HG03432 (cell line): ENCODE results near the gene TMX1.
"Not testable (repeated sequence)": the region's sequence is repeated elsewhere in the genome, so short reads cannot be mapped to it uniquely, and the experiment has no call there.

Source experiments
- ATAC-seq: cut with Tn5 transposase; IDR thresholded peaks from one replicate; pipeline ENCODE4 v1.9.1; 2021; ENCODE audit warnings: mild to moderate bottlenecking, moderate library complexity; ENCODE audit not compliant: unreplicated experiment

The TMX1 gene

GRCh38 chr14:51239813-51240803, at the start of gene TMX1:
Gene TMX1, plus strand, starts transcription at chr14:51240247. Its CDS starts 46 bp downstream, at chr14:51240293.
- ATAC-seq = peak; percentile 94

GRCh38 chr14:51201890-51202289, 38.2 kb upstream of the TMX1 start:
- no peak for ATAC-seq

- peak; percentile 80 for ATAC-seq
Measured at GRCh38 chr14:51202914-51203665, 37.0 kb upstream of the TMX1 start.

GRCh38 chr14:51203881-51204280, 36.2 kb upstream of the TMX1 start:
- ATAC-seq = no peak

- no peak for ATAC-seq
Measured at GRCh38 chr14:51205486-51205885, 34.6 kb upstream of the TMX1 start.

GRCh38 chr14:51206462-51206861, 33.6 kb upstream of the TMX1 start:
- no peak for ATAC-seq

GRCh38 chr14:51207621-51208020, 32.4 kb upstream of the TMX1 start:
- no peak for ATAC-seq

- ATAC-seq = no peak
Measured at GRCh38 chr14:51208982-51209381, 31.1 kb upstream of the TMX1 start.

GRCh38 chr14:51209457-51209856, 30.6 kb upstream of the TMX1 start:
- ATAC-seq = peak; percentile 55

GRCh38 chr14:51210594-51210993, 29.5 kb upstream of the TMX1 start:
- no peak for ATAC-seq

GRCh38 chr14:51211149-51211548, 28.9 kb upstream of the TMX1 start:
- no peak for ATAC-seq

GRCh38 chr14:51216602-51217001, 23.4 kb upstream of the TMX1 start:
- ATAC-seq = no peak

- ATAC-seq = no peak
Measured at GRCh38 chr14:51219473-51220448, 20.3 kb upstream of the TMX1 start.

GRCh38 chr14:51223463-51223862, 16.6 kb upstream of the TMX1 start:
- not testable (repeated sequence) for ATAC-seq

- no peak for ATAC-seq
Measured at GRCh38 chr14:51224551-51224950, 15.5 kb upstream of the TMX1 start.

GRCh38 chr14:51225751-51226150, 14.3 kb upstream of the TMX1 start:
- ATAC-seq = no peak

GRCh38 chr14:51228391-51228790, 11.7 kb upstream of the TMX1 start:
- ATAC-seq = no peak

- no peak for ATAC-seq
Measured at GRCh38 chr14:51228890-51229289, 11.2 kb upstream of the TMX1 start.

- ATAC-seq = no peak
Measured at GRCh38 chr14:51236314-51236713, 3.7 kb upstream of the TMX1 start.

- no peak for ATAC-seq
Measured at GRCh38 chr14:51240804-51241380, 845 bp downstream of the TMX1 start.
